NCI-H345 treated with DMSO at 0.1 percent for 48 hours (cell line): ENCODE data around the gene LRRC10.

ENCODE experiments used
- DNase-seq: peaks from one replicate; lab custom pipeline; 2025; ENCODE audit not compliant: unreplicated experiment; lab: John Stamatoyannopoulos, UW

Gene LRRC10

DNA sequence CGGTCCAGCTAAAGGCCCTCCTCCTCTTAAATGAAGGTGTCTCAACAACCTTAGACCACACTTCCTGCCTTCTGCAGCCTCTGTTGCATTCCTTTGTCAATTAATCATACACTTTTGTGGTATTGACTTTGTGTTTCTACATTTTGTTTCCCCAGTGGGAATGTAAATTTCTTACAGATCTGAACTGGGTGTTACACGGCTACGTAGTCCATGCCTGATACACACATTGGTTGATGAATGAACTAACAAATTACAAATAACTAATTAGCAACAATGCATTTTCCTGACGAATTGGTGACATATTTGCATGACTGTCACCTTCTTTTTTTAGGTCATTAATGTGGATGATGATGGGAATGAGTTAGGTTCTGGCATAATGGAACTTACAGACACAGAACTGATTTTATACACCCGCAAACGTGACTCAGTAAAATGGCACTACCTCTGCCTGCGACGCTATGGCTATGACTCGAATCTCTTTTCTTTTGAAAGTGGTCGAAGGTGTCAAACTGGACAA, 40.6 kb downstream of the LRRC10 start:
- DNase-seq, result no peak

DNA sequence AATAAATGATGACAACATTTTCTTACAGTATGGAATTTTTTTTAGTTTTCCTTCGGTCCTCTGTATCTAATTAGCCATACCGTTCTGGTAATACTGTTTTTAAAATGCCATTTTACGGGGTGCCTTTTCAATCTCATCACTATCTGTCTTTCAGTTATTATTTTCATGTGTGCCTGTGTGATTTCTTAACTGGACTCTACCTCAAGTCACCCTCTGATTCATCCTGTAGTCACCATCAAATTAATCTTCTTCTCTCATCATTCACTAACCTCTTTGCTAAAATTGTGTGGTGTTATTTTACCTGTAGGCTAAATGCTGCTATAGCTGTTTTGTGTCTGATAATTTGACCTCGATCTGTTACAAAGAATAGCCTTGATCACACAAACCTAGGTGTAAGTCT, 41.5 kb downstream of the LRRC10 start:
- no peak for DNase-seq

DNA sequence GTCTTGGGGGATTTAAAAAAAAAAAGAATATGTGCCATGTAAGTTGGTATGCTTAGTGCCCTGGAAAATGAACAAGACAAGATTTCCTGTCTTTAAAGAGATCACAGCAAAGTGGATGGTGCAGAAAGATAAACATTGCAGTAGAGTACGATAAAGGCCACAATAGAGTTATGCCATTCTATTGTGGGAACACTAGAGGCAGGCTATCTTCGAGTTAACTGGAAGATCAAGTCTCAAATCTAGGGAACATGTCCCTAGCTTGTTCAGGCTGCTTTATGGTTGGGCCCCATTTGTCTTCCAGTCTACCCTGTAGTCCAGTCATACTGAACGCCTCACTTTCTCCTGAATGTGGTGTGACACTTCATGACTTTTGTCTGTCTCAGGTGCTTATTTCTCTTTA, 44.1 kb downstream of the LRRC10 start:
- no peak for DNase-seq

DNA sequence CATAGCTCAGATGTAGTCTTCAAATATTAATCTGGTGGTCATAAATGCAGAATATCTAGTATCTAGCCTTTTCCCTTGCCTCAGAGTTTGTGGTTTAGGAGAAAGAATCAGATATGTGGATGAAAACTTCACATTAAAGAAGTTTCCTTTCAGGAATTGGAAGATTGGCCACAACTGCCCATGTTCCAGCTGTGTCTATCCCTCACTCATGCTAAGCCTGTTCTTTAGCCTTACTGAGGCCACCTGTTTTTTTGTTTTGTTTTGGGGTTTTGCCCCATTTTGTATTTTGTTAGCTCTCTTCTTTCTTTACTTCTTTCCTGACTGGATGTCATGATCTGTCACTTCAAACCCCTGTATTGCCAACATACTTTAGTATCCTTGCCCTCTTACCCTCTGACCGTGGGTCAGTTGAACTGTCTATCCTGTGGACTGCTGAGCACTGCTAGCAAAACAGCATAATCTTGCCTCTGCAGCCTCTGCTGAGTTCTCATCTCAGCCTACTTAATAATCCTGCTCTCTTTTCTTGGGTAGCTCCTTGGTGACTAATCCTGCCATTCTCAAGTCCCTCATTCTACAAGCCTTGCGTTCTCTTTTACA, 47.4 kb downstream of the LRRC10 start:
- no peak for DNase-seq
